Upper lobe of left lung (tissue), 6 donors: Measurements from ENCODE around the gene MT2A. TPM values are rescaled to one million over a fixed set of nuclear protein-coding genes. Genes with fewer than 3 reads are reported as not detected.

Experiments used
- ATAC-seq, 2 donors: fragments of 200-7000 bp; cut with Tn5 transposase; one replicate each; pipeline ENCODE4 v1.9.1; 2022; ENCODE audit warnings: mild to moderate bottlenecking in 2 of 2, moderate library complexity in 2 of 2; ENCODE audit not compliant: low FRiP score in 2 of 2
- DNase-seq, 2 donors: peaks; one replicate each; pipeline ENCODE4 v3.0.0-alpha.2; 2019 to 2020
- H3K27ac ChIP-seq, 4 donors: fragments of 200-600 bp; sonication (generic); one replicate each; pipeline ENCODE4 v1.5.1; 2016 to 2019
- H3K27me3 ChIP-seq, 4 donors: fragments of 200-600 bp; sonication (generic); one replicate each; pipeline ENCODE4 v1.5.1; 2017 to 2019
- H3K36me3 ChIP-seq, 4 donors: fragments of 200-600 bp; sonication (generic); one replicate each; pipeline ENCODE4 v1.5.1; 2016 to 2019
- H3K4me1 ChIP-seq, 4 donors: fragments of 200-600 bp; sonication (generic); one replicate each; pipeline ENCODE4 v1.5.1; 2018 to 2019
- H3K4me3 ChIP-seq, 4 donors: fragments of 200-600 bp; sonication (generic); one replicate each; pipeline ENCODE4 v1.5.1; 2017 to 2019; ENCODE audit warnings: mild to moderate bottlenecking in 2 of 4, moderate library complexity in 1 of 4
- H3K9me3 ChIP-seq, 4 donors: fragments of 200-600 bp; sonication (generic); one replicate each; pipeline ENCODE4 v1.5.1; 2018 to 2019
- CTCF ChIP-seq, 6 experiments: fragments of 450-650 bp in 4 of 6; fragments of 200-600 bp in 2 of 6; sonication (generic) in 2 of 6; IDR thresholded peaks; one replicate each; pipeline ENCODE4 v1.5.1; 2016 to 2019; ENCODE audit warnings: antibody characterized with exemption in 6 of 6
- EP300 ChIP-seq, 4 donors: sonication (generic); formaldehyde crosslinking; IDR thresholded peaks; one replicate each; pipeline ENCODE4 v1.5.1; 2017; ENCODE audit warnings: antibody characterized with exemption in 4 of 4, control low read depth in 2 of 4
- POLR2A ChIP-seq, 4 donors: fragments of 450-650 bp; IDR thresholded peaks; one replicate each; pipeline ENCODE4 v1.5.1; 2016 to 2017; ENCODE audit warnings: antibody characterized with exemption in 4 of 4, mild to moderate bottlenecking in 2 of 4
- POLR2AphosphoS5 ChIP-seq, 2 donors: sonication (generic); formaldehyde crosslinking; IDR thresholded peaks; one replicate each; pipeline ENCODE4 v1.5.1; 2017; ENCODE audit warnings: antibody characterized with exemption in 2 of 2
- WGBS, 2 donors: methylation state at CpG; one replicate each; pipeline ENCODE4 v1.1.5; 2017 to 2018; 5-methylcytosine and 5-hydroxymethylcytosine counted together
- total RNA-seq, 6 donors: library from RNA; depleted of rRNA in 4 of 6; stranded (reverse); fragments of >200 nt in 4 of 6; gene quantifications; one replicate each; pipeline versions ENCODE4 v1.1.0 to v1.2.1, GENCODE V29; 2016 to 2021
- donor health status: DM: no; HTN: no; CAD: no; lungs with moderate emphysema.
- donor health status: DM: no; HTN: yes; CAD: no; lungs with severe emphysema.

Gene MT2A
- total RNA-seq, 6 donors from 2014 or later = 137 to 552 (median 338) TPM

DNA sequence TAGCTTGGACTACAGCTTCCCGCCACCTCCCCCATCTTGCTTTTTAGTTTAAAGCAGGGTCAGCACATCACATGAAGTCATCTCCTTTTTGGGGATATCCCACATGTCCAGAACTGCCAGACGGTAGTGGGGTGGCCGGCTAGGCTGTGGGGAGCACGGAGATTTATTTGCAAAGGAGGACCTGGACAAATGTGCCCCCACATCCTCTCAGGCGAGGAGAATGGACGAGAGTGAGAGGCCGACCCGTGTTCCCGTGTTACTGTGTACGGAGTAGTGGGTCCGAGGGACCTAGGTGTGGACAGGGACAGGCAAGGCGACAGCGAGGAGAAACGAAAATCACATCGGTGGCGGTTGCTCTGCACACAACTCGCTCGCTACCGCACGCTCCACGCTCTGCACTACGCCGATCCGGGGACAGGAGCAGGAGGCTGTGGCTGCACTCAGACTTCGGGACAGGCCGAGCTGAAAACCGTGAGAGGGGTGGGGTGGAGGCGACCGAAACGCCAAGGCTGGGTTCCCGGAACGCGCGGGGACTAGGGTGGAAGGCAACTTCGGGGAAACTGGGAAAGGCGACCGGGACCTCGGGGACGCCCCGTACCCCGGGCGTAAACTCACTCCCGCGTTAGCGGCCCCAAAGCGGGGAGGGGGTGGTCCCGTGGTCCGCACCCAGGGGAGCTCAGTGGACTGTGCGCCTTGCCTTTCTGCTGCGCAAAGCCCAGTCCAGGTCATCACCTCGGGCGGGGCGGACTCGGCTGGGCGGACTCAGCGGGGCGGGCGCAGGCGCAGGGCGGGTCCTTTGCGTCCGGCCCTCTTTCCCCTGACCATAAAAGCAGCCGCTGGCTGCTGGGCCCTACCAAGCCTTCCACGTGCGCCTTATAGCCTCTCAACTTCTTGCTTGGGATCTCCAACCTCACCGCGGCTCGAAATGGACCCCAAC is 29.7 kb downstream of the MT2A start, which contains the start of gene MT1A:
Gene MT1A (plus strand): TSS at position 853 of the 937 bp plus-strand sequence. CDS start 73 bp downstream, at position 926.
- 10 to 14% methylated on average over 42 to 43 of the region's 68 CpGs for WGBS, 2 donors
- DNase-seq (peak; percentile 80 to 94), ATAC-seq (peak; percentile 82 to 87)
- peak in 3 of 4 donors; percentile 36 to 70 (median 45) for TF ChIP-seq POLR2A (IDR thresholded peaks at IDR 0.05)
- peak; percentile 81 to 82 for TF ChIP-seq POLR2AphosphoS5 (IDR thresholded peaks at IDR 0.05)
- peak in 1 of 6 experiments; percentile 6 for TF ChIP-seq CTCF (IDR thresholded peaks at IDR 0.05)
- peak; percentile 50 to 92 (median 74) for TF ChIP-seq EP300 (IDR thresholded peaks at IDR 0.05)
- no peaks in the 10 kb centered on the region for H3K36me3 ChIP-seq
- H3K27ac ChIP-seq = peak within 1 kb of the TSS; percentile 36 to 80 (median 74)
- peaks cover 22 to 37% (median 27%) of the 10 kb centered on the region in 4 donors for H3K4me1 ChIP-seq
- peak within 1 kb of the TSS; percentile 25 to 55 (median 50) for H3K4me3 ChIP-seq
- H3K27me3 ChIP-seq = peaks cover 0 to 18% (median 4%) of the 10 kb centered on the region in 4 donors
- H3K9me3 ChIP-seq = no peaks in the 10 kb centered on the region

GRCh38 chr16:56639045-56639444 is 30.7 kb downstream of the MT2A start:
- ATAC-seq (no peak), DNase-seq (no peak)
- TF ChIP-seq POLR2A (IDR thresholded peaks at IDR 0.05) = no peak
- TF ChIP-seq EP300 (IDR thresholded peaks at IDR 0.05) = no peak
- no peak for TF ChIP-seq CTCF (IDR thresholded peaks at IDR 0.05)
- TF ChIP-seq POLR2AphosphoS5 (IDR thresholded peaks at IDR 0.05) = no peak
- Histone ChIP-seq H3K36me3 (no peaks in the 10 kb centered on the region), H3K27me3 (peaks cover 0 to 18% (median 4%) of the 10 kb centered on the region in 4 donors), H3K4me1 (peaks cover 31 to 43% (median 37%) of the 10 kb centered on the region in 4 donors), H3K9me3 (no peaks in the 10 kb centered on the region), H3K27ac (peak overlapping the region in 2 of 4 donors; percentile 36 to 80), H3K4me3 (peak overlapping the region in 1 of 4 donors; percentile 55)
- 50 to 57% methylated on average over 1 of the region's 1 CpG for WGBS, 2 donors

DNA sequence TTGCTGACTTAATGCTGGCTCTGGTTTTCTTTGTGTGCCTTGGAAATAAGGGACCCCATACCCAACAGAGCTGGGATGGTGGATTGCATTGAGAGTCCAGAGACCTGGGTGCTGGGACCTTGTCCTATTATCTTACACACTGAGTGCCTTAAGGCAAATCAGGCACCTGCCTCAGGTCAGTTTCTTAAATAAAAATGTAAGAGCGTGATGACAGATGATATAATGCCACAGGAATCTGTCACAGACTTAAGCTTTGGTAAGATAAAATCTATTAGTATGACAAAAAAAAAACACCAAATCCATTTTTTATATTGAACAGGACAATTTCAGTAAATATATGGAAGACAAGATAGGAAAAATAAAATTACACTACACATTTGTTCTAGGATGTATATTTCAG is 31.7 kb downstream of the MT2A start:
- no peak for TF ChIP-seq EP300 (IDR thresholded peaks at IDR 0.05)
- TF ChIP-seq POLR2AphosphoS5 (IDR thresholded peaks at IDR 0.05) = no peak
- TF ChIP-seq POLR2A (IDR thresholded peaks at IDR 0.05) = no peak
- TF ChIP-seq CTCF (IDR thresholded peaks at IDR 0.05) = no peak
- H3K27ac ChIP-seq = no peak overlapping the region
- DNase-seq (no peak), ATAC-seq (no peak)
- H3K27me3 ChIP-seq = peaks cover 0 to 16% (median 4%) of the 10 kb centered on the region in 4 donors
- no peaks in the 10 kb centered on the region for H3K36me3 ChIP-seq
- peaks cover 29 to 42% (median 35%) of the 10 kb centered on the region in 4 donors for H3K4me1 ChIP-seq
- H3K9me3 ChIP-seq = no peaks in the 10 kb centered on the region
- 82 to 89% methylated on average over 1 of the region's 1 CpG for WGBS, 2 donors
- no peak overlapping the region for H3K4me3 ChIP-seq

- H3K36me3 ChIP-seq = no peaks in the 10 kb centered on the region
- peaks cover 23 to 34% (median 31%) of the 10 kb centered on the region in 4 donors for H3K4me1 ChIP-seq
- no peak overlapping the region for H3K27ac ChIP-seq
- no peaks in the 10 kb centered on the region for H3K9me3 ChIP-seq
- no peak overlapping the region for H3K4me3 ChIP-seq
- H3K27me3 ChIP-seq = peaks cover 0 to 10% (median 1%) of the 10 kb centered on the region in 4 donors
- 90 to 100% methylated on average over 2 of the region's 2 CpGs for WGBS, 2 donors
- TF ChIP-seq CTCF (IDR thresholded peaks at IDR 0.05) (no peak), POLR2A (IDR thresholded peaks at IDR 0.05) (no peak), POLR2AphosphoS5 (IDR thresholded peaks at IDR 0.05) (no peak), EP300 (IDR thresholded peaks at IDR 0.05) (no peak)
- no peak for ATAC-seq
- no peak for DNase-seq
Observed at GRCh38 chr16:56641166-56641565, 32.8 kb downstream of the MT2A start.
